Measurements from ENCODE around the gene SEPTIN8.

The SEPTIN8 gene

DNA sequence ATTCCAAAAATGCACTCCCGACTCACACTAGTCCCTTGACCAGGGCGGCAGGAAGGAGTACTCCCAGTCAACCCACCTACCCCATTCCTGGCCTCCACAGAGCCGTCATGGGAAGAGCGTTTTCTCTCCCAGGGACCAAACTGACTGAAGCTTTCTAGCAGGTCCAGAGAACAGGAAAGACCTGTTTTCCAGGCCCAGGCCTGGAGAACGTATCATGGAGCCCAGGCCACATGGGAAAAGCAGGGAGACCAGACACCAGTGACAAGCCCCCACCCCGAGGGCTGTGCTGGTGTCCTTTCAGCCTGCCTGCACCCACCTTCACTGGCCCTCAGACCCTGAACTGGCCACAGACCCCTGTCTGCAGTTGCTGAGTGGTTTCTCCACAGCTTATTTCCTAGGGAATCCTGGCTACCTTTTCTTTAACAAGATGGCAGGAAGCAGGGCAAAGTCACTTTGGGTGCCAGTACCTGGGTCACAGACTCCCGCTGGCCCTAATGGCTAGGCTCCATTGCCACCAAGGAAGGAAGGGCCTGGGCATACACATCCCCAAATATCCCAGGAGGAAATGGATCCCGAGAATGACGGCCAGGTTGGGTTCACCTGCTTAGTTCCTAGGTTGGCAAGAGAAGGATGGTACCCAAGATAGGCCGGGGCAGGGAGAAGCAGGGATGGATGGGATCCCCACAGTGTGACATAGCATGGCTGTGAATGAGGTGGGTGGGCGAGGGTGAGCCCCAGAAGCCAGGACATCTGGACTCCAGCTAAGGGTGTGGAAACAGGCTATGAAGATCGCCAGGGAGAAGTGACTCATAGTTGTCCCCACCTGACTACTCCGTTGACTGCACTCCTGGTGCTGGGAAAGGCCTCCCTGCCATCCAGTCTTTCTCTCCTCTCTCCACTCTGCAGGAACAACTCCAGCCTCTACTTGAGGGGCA lies 17.7 kb downstream of the SEPTIN8 start:
- TF ChIP-seq, protein P1, sequence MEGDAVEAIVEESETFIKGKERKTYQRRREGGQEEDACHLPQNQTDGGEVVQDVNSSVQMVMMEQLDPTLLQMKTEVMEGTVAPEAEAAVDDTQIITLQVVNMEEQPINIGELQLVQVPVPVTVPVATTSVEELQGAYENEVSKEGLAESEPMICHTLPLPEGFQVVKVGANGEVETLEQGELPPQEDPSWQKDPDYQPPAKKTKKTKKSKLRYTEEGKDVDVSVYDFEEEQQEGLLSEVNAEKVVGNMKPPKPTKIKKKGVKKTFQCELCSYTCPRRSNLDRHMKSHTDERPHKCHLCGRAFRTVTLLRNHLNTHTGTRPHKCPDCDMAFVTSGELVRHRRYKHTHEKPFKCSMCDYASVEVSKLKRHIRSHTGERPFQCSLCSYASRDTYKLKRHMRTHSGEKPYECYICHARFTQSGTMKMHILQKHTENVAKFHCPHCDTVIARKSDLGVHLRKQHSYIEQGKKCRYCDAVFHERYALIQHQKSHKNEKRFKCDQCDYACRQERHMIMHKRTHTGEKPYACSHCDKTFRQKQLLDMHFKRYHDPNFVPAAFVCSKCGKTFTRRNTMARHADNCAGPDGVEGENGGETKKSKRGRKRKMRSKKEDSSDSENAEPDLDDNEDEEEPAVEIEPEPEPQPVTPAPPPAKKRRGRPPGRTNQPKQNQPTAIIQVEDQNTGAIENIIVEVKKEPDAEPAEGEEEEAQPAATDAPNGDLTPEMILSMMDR (IDR thresholded peaks at IDR 0.05; ENCODE audit: borderline replicate concordance, insufficient read depth, low read depth, low read length) = no peak
- no peak overlapping the region for H3K4me3 ChIP-seq (ENCODE audit: low read depth, low read length)

DNA sequence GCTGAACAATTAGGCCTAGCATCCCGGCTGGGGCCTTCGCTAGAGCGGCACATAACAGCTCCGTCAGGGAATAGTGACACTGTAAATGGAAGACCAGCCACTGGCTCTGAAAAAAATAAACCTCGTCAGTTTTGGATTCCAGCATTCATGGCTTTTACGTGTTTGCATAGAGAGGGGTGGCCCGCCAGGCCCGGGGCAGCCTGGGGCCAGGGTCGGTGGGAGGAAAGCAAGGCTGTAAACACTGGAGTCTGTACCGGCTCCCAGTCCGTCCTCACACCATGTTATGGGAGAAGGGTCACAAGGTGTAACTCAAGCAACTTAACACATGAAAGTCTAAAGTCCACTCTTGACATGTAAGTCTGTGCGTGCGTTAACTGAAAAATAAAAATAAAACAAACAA lies 18.6 kb downstream of the SEPTIN8 start:
- TF ChIP-seq, protein P1 (IDR thresholded peaks at IDR 0.05; ENCODE audit: borderline replicate concordance, insufficient read depth, low read depth, low read length) = no peak
- H3K4me3 ChIP-seq (ENCODE audit: low read depth, low read length) = no peak overlapping the region

DNA sequence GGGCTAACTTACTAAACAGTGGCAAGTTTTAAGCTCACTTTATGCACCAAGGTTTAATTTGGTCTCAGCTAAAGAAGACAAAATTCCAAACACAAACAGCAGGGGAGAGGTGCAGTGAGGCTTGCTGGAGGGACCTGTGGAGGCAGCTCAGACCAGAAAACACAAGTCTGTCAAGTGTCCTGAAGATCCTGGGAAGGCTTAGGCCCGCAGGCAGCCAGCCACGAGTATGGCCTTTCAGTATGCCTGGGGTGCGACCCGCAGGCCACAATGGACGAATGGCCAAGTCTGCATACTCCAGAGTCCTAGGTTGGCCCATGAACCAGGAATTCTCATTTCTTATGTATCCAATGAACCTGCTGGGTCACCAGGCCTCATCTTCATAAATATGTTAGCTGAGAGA lies 20.5 kb downstream of the SEPTIN8 start:
- H3K4me3 ChIP-seq (ENCODE audit: low read depth, low read length) = no peak overlapping the region
- TF ChIP-seq, protein P1 (IDR thresholded peaks at IDR 0.05; ENCODE audit: borderline replicate concordance, insufficient read depth, low read depth, low read length) = no peak

DNA sequence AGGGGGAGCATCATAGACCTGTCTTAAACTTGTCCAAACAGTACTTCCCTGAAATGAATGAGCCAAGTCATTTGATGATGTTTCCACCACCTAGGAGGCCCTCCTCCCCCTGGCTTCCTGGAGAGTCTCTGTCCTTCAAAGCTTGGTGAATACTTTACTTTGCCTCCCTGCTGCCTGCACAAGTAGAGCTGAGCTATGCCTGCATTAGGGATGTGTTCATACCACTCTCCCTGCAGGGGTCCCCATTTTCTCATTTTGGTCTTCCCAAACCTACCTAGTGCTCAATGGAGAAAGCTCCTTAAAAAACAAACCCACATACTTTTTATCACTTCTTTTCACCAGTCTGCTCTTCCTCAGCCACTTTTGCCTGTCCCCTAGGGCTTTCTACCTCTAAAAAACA lies 22.1 kb downstream of the SEPTIN8 start:
- TF ChIP-seq, protein P1 (IDR thresholded peaks at IDR 0.05; ENCODE audit: borderline replicate concordance, insufficient read depth, low read depth, low read length) = no peak
- H3K4me3 ChIP-seq (ENCODE audit: low read depth, low read length) = no peak overlapping the region

DNA sequence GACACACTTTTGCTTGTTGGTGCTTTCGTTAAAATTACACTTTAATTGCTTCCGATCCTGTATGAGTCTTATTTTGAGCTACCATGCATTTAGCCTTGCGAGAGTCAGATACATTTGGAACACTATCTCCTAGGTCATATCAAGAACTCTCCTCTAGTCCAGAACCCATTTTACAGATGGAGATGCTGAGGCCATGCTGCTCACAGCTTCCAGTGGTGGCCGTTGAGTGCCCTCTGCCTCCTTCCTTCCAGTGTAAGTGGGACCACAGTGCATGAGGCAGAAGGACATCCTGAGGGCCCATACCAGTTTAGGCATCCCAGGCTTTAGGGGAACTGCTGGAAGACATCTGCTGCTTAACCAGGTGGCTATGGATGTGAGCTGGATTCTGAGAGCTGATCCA lies 22.9 kb downstream of the SEPTIN8 start:
- TF ChIP-seq, protein P1 (IDR thresholded peaks at IDR 0.05; ENCODE audit: borderline replicate concordance, insufficient read depth, low read depth, low read length) = no peak
- H3K4me3 ChIP-seq (ENCODE audit: low read depth, low read length) = no peak overlapping the region

DNA sequence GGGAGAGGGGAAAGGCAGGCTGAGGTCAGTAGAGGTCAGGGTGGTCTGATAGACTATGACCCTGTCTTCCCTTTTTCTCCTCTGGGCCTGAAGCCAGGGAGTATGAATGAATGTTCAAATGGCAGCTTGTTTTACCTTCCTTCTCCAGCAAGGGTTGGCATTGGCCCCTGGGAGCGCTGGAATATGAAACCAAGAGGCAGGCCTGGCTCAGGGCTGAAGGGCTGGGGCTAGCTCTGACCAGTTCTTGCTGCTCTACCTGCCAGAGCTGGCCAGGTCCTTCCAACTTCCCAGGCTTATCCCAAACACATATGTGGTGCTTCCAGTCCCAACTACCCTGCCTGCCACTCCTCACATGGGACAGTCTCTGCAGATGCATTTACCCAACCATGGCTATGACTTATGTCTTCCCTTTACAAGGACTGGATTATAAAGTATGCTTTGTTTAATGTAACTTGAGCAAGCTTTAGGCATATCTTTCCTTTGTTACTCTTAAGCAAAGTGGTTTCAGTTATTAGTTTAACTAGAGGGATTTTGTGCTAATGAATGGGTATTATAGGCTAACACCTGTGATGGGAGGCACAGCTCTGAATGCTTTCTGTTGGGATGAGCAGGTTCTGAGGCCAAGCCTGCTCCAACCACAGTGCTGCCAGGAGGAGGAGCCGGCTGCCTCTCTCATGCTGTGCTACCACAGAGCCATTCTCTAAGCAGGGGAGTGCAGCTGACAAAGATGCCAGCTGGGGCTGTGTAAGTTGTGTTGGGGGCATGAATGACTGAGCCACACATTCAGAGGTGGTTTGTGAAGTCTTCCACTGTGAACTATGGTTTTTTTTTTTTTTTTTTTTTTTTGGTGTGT lies 23.7 kb downstream of the SEPTIN8 start:
- TF ChIP-seq, protein P1 (IDR thresholded peaks at IDR 0.05; ENCODE audit: borderline replicate concordance, insufficient read depth, low read depth, low read length) = 0 out of 2 replicates have a peak, but pooled peaks have one; percentile 2

More for the DNA sequence above, 23.7 kb downstream of the SEPTIN8 start:
- no peak overlapping the region for H3K4me3 ChIP-seq (ENCODE audit: low read depth, low read length)
